ENCODE measurements around the gene OR1I1.
A peak's percentile ranks its signal among the peaks of the same experiment; 100 is the strongest.
"Not testable (repeated sequence)": the region's sequence is repeated elsewhere in the genome, so short reads cannot be mapped to it uniquely, and the experiment has no call there.

Gene OR1I1, protein sequence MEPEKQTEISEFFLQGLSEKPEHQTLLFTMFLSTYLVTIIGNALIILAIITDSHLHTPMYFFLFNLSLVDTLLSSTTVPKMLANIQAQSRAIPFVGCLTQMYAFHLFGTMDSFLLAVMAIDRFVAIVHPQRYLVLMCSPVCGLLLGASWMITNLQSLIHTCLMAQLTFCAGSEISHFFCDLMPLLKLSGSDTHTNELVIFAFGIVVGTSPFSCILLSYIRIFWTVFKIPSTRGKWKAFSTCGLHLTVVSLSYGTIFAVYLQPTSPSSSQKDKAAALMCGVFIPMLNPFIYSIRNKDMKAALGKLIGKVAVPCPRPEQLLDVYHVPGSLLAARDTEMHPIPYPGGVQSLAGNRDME

DNA sequence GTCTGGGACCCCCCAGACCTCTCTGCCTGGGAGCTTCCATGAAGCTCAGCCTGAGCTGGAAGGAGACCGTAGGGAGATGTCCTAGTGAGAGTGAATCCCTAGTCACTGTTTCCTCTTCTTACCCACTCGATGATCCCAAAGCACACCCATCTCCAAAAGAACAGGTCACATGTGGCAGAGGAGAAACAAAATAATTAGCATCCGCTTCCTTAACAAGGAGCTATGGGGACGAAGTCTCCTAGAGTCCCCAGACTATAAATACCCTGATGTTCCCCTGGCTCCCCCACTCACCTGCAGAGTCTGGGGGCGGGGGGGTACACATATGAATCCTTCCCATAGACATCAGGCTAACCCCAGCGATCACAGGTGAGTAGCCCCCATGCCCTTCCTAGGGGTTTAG lies at the start of gene OR1I1:
OR1I1 (plus strand) TSS at position 301 of the 400 bp plus-strand sequence. CDS start 4,855 bp downstream, outside the sequence.
- DNase-seq, result no peak

DNA sequence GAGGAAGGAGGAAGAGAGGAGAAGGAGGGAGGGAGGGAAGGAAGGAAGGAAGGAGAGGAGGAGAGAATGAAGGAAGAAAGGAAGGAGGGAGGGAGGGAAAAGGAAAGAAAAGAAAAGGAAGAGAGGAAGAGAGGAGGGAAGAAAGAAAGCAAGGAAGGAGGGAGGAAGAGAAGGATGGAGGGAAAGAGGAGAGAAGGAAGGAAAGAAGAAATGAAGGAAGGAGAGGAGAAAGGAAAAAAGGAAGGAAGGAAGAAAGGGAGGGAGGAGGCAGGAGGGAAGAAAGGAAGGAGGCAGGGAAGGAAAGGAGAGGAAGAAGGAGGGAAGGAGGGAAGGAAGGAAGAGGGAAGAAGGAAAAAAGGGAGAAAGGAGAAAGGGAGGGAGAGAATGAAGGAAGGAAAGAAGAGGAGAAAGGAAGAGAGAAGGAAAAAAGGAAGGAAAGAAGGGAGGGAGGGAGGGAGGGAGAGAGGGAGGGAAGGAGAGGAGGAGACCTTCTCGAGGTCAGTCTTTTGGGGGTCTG lies 46.2 kb upstream of the OR1I1 start:
- no peak for DNase-seq

GRCh38 chr19:15037586-15037985 lies 44.4 kb upstream of the OR1I1 start:
- no peak for DNase-seq

- no peak for DNase-seq
These were observed 43.7 kb upstream of the OR1I1 start for GRCh38 chr19:15038294-15038693.

DNA sequence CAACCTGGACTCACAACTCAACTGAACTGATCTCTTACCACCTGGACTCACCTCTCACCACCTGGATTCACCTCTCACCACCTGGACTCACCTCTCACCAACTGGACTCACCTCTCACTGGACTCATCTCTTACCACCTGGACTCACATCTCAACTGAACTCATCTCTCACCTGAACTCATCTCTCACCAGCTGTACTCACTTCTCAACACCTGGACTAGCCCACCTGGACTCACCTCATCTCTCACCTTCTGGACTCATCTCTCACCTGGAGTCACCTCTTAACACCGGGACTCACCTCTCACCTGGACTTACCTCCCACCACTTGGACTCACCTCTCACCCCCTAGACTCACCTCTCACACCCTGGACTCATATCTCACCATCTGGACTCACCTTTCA lies 40.0 kb upstream of the OR1I1 start:
- no peak for DNase-seq

GRCh38 chr19:15042826-15043225 lies 39.2 kb upstream of the OR1I1 start:
- DNase-seq, result no peak

- DNase-seq, result no peak
These were observed 36.5 kb upstream of the OR1I1 start for GRCh38 chr19:15045506-15045905.

DNA sequence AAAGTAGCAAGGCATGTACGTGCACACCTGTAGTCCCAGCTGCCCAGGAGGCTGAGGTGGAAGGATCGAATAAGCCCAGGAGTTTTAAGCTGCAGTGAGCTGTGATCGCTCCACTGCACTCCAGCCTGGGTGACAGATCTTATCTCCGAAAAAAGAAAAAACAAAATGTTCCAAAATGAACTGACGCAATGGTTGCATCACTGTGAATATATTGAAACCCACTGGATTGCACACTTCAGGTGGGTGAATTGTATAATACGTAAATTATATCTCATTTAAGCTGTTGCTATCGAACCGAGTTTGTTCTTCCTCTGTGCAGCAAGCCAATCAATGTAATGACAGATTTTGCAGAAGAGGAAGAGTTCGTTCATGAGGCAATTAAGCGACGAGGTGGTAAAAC lies 34.3 kb upstream of the OR1I1 start:
- DNase-seq, result no peak

GRCh38 chr19:15048128-15048527 lies 33.9 kb upstream of the OR1I1 start:
- DNase-seq, result no peak

DNA sequence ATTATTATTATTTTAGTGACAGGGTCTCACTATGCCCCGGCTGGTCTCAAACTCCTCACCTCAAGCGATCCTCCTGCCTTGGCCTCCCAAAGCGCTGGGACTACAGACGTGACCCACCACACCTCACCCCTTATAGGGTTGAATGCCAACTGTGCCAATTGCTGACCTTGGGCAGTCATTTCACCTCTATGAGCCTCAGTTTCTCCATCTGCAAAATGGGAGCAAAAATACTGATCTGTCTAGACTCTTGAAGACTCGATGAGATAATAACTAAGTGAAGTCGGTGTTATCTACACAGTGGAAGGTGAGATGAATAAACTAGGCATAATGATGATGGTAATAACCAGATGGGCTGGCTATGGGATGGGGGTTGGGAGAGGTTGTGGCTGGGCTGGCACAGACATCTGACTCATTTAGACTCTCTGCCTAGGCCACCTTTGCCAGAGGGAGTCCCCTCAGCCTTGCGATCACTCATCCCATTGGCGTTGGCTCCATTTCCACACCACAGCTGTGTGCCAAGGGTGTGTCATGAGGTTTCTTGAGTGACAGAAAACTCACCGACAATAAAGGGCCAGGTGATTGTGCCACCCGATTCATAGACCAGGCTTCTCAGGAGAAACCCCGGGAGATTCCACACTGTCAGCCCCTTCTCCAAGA lies 33.0 kb upstream of the OR1I1 start, which contains the start of gene CASP14:
CASP14 (plus strand) TSS at position 596 of the 657 bp plus-strand sequence. CDS start 2,772 bp downstream, outside the sequence.
- DNase-seq, result no peak

GRCh38 chr19:15050639-15051038 lies 31.4 kb upstream of the OR1I1 start:
- no peak for DNase-seq

- DNase-seq, result no peak
These were observed 20.0 kb upstream of the OR1I1 start for GRCh38 chr19:15062036-15062435.

DNA sequence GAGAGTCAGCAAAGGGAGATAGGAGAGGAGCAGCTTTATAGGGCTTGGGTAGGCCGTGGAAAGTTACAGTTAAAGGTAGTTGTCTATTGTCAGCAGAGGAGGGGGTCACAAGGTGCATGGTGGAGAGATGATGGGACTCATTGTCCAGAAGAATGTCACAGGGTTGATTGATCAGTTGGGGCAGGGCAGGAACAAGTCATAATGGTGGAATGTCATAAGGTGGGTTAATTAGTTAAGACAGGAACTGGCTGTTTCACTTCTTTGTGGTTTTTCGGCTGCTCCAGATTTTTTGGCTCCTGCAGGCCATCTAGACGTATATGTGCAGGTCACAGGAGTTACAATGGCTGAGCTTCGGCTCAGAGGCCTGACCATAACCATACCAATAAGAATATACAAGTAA lies 11.6 kb upstream of the OR1I1 start:
- DNase-seq, result not testable (repeated sequence)

GRCh38 chr19:15072930-15073647 lies 8.9 kb upstream of the OR1I1 start:
- no peak for DNase-seq

GRCh38 chr19:15074371-15074770 lies 7.6 kb upstream of the OR1I1 start:
- no peak for DNase-seq

DNA sequence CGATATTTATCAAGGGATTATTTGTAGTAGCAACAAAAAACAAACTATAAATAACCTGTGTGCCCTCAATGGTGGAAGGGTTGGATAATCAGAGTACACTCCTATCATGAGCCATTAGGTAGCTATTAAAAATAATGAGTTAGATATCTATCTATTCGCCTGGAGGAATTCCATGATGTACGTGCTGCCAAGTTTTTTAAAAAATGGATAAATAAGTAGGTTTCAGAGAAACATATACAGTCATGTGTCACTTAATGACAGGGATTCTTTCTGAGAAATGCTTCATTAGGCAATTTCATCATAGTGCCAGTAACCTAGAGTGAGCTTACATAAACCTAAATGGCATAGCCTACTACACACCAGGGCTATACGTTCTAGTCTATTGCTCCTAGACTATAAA lies 6.2 kb upstream of the OR1I1 start:
- no peak for DNase-seq

DNA sequence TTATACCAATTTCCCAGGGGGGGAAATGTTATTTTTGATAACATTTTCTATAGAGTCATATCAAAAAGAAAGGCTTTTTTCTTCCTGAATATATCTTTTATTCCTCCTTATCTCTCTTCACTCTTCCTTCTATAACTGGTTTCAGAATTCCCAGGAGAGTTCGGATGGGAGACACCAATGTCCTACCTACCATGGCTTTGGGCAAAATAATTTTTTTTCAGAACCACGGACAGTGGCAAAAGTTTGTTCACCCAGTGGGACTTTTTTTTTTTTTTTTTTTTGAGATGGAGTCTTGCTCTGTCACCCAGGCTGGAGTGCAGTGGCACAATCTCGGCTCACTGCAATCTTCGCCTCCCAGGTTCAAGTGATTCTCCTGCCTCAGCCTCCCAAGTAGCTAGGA lies 2.0 kb upstream of the OR1I1 start:
- not testable (repeated sequence) for DNase-seq

GRCh38 chr19:15087182-15087581 lies 5.2 kb downstream of the OR1I1 start:
- DNase-seq, result no peak

- peak; percentile 68 for DNase-seq
These were observed 10.1 kb downstream of the OR1I1 start for GRCh38 chr19:15091918-15092753.

DNA sequence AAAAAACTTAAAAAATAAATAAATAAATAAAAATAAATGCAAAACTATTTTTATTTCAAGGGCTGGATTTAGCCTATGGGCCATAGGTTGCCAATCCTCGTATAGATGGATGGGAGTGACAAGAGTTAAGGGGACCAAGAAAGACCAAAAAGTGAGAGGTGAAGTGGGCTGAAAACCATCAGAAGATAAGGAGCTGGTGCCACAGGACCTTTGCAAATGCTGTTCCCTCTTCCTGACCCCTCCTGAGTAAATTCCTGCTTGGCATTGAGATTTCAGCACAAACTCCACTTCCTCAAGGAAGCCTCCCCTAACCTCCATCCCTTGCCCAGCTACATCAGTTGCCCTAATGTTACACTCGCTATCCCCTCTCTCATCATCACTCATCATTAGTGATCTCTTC lies 11.0 kb downstream of the OR1I1 start:
- no peak for DNase-seq

GRCh38 chr19:15096223-15096622 lies 14.2 kb downstream of the OR1I1 start:
- DNase-seq, result no peak

- not testable (repeated sequence) for DNase-seq
These were observed 16.0 kb downstream of the OR1I1 start for GRCh38 chr19:15097980-15098379.

DNA sequence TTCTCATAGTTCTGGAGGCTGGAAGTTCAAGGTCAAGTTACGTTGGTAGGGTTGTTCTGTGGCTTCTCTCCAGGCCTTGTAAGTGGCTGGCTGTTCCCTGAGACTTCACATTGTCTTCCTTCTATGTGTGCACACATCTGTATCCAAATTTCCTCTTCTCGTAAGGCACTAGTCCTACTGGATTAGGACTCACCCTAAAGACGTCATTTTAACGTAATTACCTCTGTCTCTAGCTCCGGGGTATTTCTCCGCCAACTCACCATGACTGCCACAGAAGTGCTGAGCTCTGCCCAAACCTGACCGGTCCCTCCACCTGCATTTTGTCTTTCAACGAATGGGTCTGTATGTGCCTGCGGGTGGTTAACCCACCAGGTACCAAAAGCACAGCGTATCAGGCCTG lies 16.4 kb downstream of the OR1I1 start:
- DNase-seq, result no peak
